ENCODE measurements around the gene MCAT. TPM values are rescaled to one million over a fixed set of nuclear protein-coding genes. Genes with fewer than 3 reads are reported as not detected.

The MCAT gene
- total and polyA plus RNA-seq, 2 donors (not counting 1 experiment from before 2014, with no cell fraction given), result 8.4 to 10.1 TPM

- WGBS (ENCODE audit: insufficient coverage), result 97% methylated on average over 9 of the region's 9 CpGs
- Histone ChIP-seq H3K79me2 (ENCODE audit: control insufficient read depth, insufficient read depth, low read length) (no peaks in the 10 kb centered on the region), H3K27ac (ENCODE audit: low read length in 2 of 2) (no peak overlapping the region), H3K9ac (ENCODE audit: low read length) (no peak overlapping the region), H3K4me2 (replicated peaks; ENCODE audit: low read depth, low read length, poor library complexity, severe bottlenecking) (no peak overlapping the region), H3K36me3 (replicated peaks in 1 of 2; ENCODE audit: control extremely low read depth in 1 of 2, control insufficient read depth in 1 of 2, extremely low read depth in 1 of 2, insufficient read depth in 2 of 2, low read length in 1 of 2) (peaks cover 0 to 43% of the 10 kb centered on the region in 2 experiments), H4K20me1 (ENCODE audit: control insufficient read depth, insufficient read depth, low read length, poor library complexity, severe bottlenecking) (no peaks in the 10 kb centered on the region), H3K4me3 (ENCODE audit: control extremely low read depth in 1 of 5, extremely low read depth in 1 of 5, insufficient read depth in 1 of 5, low read depth in 2 of 5, low read length in 4 of 5) (no peak overlapping the region), H3K9me3 (ENCODE audit: control extremely low read depth in 1 of 3, control insufficient read depth in 2 of 3, insufficient read depth in 1 of 3, low read length in 2 of 3) (no peaks in the 10 kb centered on the region), H3K4me1 (ENCODE audit: control insufficient read depth in 2 of 2, insufficient read depth in 2 of 2, low read length in 2 of 2) (no peaks in the 10 kb centered on the region), H2AFZ (ENCODE audit: insufficient read depth, low read depth, low read length, poor library complexity, severe bottlenecking) (no peak overlapping the region), H3K27me3 (replicated peaks in 1 of 4; ENCODE audit: control extremely low read depth in 1 of 4, control insufficient read depth in 3 of 4, insufficient read depth in 4 of 4, low read length in 3 of 4) (no peaks in the 10 kb centered on the region)
- DNase-seq (no peak), ATAC-seq (ENCODE audit: low read depth) (no peak)
- intact Hi-C loops (cut with micrococcal nuclease), result no loop called here
- H3K4me1 Mint-ChIP-seq, result no peaks in the 10 kb centered on the region
- H3K27ac Mint-ChIP-seq, result no peak overlapping the region
- H3K4me3 Mint-ChIP-seq, result no peak overlapping the region
- ChIA-PET CTCF (no interaction called here), POLR2A (no interaction called here)
- H3K9me3 Mint-ChIP-seq (ENCODE audit: insufficient read depth), result no peaks in the 10 kb centered on the region
- TF ChIP-seq EZH2 (IDR thresholded peaks at IDR 0.05; ENCODE audit: borderline replicate concordance, insufficient read depth, low read depth, low read length, poor library complexity, severe bottlenecking) (no peak), CTCF (IDR thresholded peaks at IDR 0.05) (no peak)
- no peaks in the 10 kb centered on the region for H3K27me3 Mint-ChIP-seq
Measured at GRCh38 chr22:43173566-43173965, 30.4 kb upstream of the MCAT start.

- Histone ChIP-seq H3K27me3 (replicated peaks in 1 of 4; ENCODE audit: control extremely low read depth in 1 of 4, control insufficient read depth in 3 of 4, insufficient read depth in 4 of 4, low read length in 3 of 4) (no peaks in the 10 kb centered on the region), H3K4me2 (replicated peaks; ENCODE audit: low read depth, low read length, poor library complexity, severe bottlenecking) (no peak overlapping the region), H3K79me2 (ENCODE audit: control insufficient read depth, insufficient read depth, low read length) (no peaks in the 10 kb centered on the region), H2AFZ (ENCODE audit: insufficient read depth, low read depth, low read length, poor library complexity, severe bottlenecking) (no peak overlapping the region), H3K36me3 (replicated peaks in 1 of 2; ENCODE audit: control extremely low read depth in 1 of 2, control insufficient read depth in 1 of 2, extremely low read depth in 1 of 2, insufficient read depth in 2 of 2, low read length in 1 of 2) (peaks cover 0 to 41% of the 10 kb centered on the region in 2 experiments), H3K4me3 (ENCODE audit: control extremely low read depth in 1 of 5, extremely low read depth in 1 of 5, insufficient read depth in 1 of 5, low read depth in 2 of 5, low read length in 4 of 5) (no peak overlapping the region), H4K20me1 (ENCODE audit: control insufficient read depth, insufficient read depth, low read length, poor library complexity, severe bottlenecking) (no peaks in the 10 kb centered on the region), H3K4me1 (ENCODE audit: control insufficient read depth in 2 of 2, insufficient read depth in 2 of 2, low read length in 2 of 2) (no peaks in the 10 kb centered on the region), H3K27ac (ENCODE audit: low read length in 2 of 2) (no peak overlapping the region), H3K9me3 (ENCODE audit: control extremely low read depth in 1 of 3, control insufficient read depth in 2 of 3, insufficient read depth in 1 of 3, low read length in 2 of 3) (no peaks in the 10 kb centered on the region), H3K9ac (ENCODE audit: low read length) (no peak overlapping the region)
- no peaks in the 10 kb centered on the region for H3K27me3 Mint-ChIP-seq
- no peak for DNase-seq
- WGBS (ENCODE audit: insufficient coverage), result 98% methylated on average over 18 of the region's 19 CpGs
- H3K27ac Mint-ChIP-seq, result no peak overlapping the region
- H3K9me3 Mint-ChIP-seq (ENCODE audit: insufficient read depth), result no peaks in the 10 kb centered on the region
- POLR2A ChIA-PET, result no interaction called here
- CTCF ChIA-PET, result interaction anchor here (0.7 kb wide), 1 partner anchor 1982 kb away, joined by 4 read pairs; no protein-coding TSS in a partner anchor
- intact Hi-C loops (cut with micrococcal nuclease), result no loop called here
- ATAC-seq (ENCODE audit: low read depth), result no peak
- TF ChIP-seq EZH2 (IDR thresholded peaks at IDR 0.05; ENCODE audit: borderline replicate concordance, insufficient read depth, low read depth, low read length, poor library complexity, severe bottlenecking) (no peak), CTCF (IDR thresholded peaks at IDR 0.05) (no peak)
- H3K4me1 Mint-ChIP-seq, result no peaks in the 10 kb centered on the region
- H3K4me3 Mint-ChIP-seq, result no peak overlapping the region
Measured at GRCh38 chr22:43172191-43172590, 29.0 kb upstream of the MCAT start.
